ENCODE measurements around the gene ALDH3B1.
A peak's percentile ranks its signal among the peaks of the same experiment; 100 is the strongest.

Gene ALDH3B1

DNA sequence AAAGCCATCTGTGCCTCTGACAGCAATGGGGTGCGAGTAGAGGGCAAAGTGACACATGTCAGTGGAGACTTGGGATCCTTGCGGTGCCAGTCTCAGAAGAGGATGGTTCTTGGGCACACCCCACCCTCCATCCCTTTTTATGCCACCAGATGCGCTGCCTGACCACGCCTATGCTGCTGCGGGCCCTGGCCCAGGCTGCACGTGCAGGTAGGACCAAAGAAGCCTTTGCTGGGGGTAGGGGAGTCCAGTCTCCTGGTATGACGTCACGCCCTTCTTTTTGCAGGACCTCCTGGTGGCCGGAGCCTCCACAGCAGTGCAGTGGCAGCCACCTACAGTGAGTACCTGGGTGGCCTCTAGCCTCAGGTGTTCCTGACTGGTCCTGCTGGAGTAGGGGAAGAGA, 21.9 kb downstream of the ALDH3B1 start:
- DNase-seq, result no peak

DNA sequence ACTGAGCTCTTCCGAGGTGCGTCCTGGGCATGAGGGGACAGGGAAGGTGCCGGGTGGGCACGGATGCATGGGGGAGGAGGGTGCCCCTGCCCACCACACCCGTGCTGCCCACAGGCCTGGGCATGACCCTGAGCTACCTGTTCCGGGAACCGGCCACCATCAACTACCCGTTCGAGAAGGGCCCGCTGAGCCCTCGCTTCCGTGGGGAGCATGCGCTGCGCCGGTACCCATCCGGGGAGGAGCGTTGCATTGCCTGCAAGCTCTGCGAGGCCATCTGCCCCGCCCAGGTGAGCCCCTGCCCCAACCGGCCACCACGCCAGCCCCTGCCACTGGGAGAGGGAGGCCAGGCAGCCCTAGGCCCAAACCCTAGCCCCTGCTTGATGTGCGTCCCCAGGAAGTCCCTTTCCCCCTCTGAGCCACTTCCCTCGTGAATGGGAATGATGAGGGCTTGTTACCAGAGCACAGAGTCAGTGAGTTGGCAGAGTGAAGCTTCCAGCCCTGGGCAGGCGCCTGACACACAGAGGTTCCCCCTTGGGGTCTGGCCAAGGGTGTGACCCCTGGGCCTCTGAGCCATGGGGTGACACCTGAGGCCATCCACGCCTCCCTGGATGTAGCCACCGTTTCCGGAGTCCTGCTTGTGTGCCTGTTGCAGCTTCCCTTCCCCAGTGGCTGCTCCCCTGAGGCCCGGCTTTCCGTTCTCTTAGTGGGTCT, 23.0 kb downstream of the ALDH3B1 start:
- DNase-seq, result no peak

DNA sequence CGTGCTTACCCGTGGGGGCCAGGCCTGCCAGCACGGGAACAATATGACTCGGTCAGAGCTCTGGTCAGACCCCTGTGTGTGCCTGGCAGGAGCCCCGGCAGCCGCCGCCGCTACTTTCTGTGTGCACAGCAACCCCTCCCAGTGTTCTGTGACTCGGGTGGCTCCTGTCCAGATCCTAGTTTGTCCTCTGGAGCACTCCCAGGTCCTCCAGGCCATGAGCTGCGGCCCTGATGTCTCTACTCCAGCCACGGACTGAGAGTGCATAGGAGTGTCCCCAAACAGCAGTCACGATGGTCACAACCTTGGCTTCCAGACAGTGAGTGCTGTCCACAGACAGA, 23.6 kb downstream of the ALDH3B1 start:
- DNase-seq, result no peak

DNA sequence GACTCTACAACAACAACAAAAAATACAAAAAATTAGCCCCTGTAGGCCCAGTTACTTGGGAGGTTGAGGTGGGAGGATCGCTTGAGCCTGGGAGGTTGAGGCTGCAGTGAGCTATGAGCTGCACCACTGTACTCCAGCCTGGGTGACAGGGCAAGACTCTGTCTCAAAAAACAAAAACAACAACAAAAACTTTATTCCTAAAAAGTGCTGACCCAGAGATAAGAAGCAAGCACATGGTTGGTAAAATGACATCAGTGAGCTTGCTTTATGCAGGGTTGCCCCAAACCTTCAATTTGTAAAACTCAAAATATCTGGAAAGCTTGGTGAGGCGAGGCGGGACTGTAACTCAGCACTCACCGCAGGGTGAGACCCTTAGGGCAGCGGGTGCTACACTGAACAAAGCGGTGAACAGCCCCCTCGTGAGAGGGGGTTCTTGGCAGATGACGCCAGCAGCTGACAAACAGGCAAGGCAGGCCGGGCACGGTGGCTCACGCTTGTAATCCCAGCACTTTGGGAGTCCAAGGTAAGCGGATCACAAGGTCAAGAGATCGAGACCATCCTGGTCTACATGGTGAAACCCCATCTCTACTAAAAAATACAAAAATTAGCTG, 25.2 kb downstream of the ALDH3B1 start:
- DNase-seq, result no peak

DNA sequence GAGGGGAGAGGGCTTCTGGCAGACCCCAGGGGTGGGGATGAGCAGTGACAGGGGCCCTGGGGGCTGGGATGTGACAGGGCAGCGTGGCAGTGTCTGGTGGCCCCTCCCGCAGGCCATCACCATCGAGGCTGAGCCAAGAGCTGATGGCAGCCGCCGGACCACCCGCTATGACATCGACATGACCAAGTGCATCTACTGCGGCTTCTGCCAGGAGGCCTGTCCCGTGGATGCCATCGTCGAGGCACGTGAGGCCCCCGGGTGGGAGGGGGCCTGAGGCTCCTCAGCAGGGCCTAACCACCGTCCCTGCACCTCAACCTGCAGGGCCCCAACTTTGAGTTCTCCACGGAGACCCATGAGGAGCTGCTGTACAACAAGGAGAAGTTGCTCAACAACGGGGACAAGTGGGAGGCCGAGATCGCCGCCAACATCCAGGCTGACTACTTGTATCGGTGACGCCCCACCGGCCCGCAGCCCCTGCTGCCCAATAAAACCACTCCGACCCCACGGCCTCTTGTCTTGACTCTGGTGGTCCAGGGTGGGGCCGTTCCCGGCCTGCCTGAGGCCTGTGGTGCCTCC, 26.1 kb downstream of the ALDH3B1 start:
- no peak for DNase-seq

DNA sequence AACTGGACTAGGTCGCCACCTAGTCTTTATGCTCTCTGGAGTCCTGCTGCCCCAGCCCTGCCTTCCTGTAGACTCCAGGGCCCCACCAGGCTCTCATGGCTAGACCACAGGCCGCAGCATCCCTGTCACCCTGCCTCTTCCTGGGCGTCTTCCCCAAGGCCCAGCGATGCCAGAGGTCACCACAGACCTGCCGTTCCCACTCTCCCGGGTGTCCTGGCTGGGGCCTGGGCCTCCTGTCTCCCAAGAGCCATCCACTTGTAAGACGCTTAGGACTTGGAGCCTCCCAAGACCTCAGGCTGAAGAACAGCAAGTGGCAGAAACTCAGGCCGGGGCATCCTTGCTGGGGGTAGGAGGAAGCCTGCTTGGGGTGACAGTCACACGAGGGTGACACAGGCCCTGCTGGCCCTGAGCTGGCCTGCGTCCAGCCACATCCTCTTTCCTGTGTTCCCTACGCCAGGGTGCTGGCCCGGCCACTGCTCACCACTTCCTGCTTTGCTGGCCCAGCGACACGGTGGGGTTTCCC, 26.7 kb downstream of the ALDH3B1 start:
- DNase-seq, result no peak

DNA sequence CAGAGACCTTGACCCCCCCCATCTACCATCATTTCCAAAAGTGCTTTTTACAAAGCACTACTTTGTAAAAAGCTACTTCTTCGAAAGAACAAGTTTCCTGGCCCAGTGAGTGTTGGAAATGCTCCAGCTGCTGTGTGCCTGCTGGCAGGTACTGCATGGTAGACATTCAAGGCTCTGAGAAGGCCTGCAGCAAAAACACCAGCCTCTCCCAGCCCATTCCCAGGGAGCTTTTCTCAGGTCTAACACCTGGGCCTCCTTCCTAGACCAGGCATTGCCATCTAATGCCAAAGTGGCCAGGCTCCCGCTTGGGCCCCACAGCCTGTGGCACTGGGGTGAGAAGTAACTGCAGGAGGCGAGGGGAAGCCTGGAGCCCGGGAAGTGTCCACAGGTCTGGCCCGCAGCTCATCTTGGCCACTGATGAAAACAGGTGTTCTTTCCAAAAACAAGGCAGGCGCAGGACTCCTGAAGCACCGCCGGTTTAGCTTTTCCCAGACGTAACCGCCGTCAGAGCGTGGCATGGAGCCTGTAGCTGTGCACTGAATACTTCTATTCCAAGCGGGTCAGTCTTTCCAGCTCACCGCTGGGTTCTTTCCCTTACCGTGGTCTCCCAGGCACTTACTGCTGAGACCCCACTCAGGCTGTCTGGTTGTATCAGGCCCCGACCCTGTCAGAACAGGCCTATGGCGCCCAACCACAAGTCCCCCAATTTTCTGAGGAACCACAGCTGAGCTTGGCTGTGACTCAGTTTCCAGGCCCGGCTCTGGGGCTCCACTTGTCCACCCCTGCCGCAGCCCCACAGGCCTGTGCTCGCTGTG, 27.5 kb downstream of the ALDH3B1 start:
- DNase-seq, result no peak

DNA sequence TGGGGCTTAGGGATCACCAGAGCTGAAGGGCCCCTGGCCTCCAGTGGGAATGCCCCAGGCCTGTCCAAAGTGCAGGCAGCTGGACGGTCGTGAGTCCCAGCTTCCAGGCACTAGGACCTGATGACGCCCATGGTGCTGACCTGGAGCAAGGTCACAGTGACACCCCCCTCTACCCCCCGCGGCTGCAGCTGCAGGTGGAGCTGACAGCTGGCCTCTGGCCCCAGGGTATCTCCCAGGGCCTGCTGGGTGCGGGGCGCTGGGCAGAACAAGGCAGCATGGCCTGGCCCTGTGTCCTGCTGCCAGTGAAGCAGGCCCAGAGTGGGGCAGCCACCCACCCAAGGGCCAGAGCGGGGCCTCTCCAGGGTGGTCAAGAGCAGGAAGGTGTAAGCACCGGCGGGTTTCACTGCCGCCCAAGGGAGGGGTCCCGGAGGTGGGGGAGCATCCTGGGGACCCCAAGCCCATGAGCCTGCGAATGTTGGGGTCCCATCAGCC, 28.1 kb downstream of the ALDH3B1 start:
- no peak for DNase-seq

DNA sequence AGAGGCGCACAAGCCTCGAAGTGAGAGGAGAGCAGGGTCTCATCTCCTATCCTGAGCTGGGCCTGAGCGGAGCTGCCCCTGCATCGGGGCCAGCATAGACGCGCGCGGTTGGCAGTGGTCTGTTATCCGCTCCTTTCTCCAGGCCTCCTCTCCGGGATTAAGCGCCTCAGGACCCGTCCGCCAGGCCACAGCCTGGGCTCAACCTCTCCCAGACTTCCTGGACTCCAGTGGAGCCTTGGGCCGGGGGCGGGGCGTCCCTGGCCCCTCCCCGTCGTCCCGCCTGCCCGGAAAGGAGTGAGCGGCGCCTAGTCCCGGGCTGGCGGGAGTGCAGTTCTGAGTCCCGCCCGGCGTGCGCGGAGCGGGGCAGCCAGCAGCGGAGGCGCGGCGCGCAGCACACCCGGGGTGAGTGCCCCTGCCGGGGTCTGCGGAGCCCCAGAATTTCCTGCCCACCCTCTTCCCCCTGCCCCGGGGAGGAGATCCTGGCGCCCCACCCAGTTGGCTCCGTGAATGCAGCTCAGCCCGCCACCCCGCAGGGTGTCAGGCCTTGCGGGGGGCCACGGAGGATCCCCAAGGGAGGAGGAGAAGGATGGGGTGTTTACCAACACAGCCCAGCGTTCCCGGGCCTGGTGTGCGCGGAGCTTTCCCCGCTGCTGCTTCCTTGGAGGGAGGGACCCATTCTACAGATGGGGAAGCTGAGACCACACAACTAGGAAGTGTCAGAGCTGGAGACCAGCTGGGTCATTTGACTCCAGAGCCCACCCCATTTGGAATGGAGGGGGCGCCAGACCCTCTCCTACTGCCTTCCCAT, 28.8 kb downstream of the ALDH3B1 start, which contains the start of gene TCIRG1:
TCIRG1 (plus strand) TSS at position 308 of the 808 bp plus-strand sequence. CDS start 2,247 bp downstream, outside the sequence.
- peak; percentile 80 for DNase-seq

DNA sequence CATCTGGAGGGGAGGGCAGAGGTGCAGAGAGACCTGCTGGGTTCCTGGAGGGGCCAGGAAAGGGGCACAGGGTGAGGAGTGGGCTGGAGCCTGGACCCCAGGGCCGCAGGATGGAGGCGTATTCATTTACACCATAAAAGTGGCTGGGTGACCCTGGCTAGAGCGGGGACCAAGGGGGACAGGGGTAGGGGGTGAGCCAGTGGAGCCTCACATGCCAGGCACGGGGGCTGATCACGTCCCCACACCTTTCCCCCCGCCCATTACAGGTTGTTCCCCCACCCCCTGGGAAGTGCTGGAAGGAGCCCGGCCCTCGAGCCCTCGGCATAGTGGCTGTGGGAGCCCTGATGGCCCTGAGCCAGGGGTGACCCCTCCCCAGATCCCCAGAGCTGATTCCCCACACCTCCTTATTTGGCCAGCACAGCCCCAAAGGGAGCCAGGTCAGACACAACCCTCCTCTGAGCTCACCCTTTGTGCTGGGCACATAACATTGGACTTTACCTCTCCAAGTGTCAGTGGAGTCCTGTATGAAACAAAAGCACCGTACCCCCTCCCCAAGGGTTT, 29.5 kb downstream of the ALDH3B1 start:
- DNase-seq, result no peak

DNA sequence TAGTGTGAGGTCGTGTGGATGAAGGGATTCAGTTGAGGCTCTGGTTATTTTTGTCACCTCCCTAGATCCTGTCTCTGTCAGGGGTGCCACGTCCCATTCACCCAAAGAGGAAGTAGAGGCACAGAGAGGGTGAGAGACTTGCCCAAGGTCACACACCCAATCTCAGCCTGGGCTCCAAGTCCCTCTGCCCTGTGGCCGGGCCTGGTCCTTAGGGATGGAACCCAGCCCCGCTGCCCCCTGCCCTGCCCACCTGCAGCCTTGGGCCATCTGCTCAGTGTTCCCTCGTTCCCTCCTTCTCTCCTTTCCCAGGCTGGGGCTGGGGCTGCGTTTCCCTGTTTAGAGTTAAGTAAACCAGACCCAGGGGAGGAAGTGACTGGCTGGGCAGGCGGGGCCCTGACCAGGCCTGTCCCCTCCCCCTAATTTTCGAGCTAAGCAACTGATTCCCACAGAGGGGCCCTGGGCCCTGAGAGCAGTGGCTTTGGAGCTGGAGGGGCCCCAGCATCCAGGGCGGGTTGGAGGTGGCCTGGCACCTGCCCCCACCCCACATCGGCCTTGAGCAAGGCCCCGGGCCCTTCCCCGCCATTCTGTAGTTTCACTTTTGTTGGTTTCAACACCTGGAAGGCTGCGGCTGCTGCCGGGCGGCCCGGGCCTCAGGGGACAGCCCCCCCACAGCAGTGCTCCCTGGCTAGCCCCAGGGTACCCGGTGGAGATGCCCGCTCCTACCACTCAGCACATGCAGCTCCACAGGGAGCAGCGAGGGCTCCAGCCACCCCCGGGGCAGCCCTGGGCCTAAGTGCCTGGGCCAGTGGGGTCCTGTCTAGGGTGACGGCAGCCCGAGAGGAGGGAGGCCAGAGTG, 30.2 kb downstream of the ALDH3B1 start:
- peak; percentile 69 for DNase-seq

DNA sequence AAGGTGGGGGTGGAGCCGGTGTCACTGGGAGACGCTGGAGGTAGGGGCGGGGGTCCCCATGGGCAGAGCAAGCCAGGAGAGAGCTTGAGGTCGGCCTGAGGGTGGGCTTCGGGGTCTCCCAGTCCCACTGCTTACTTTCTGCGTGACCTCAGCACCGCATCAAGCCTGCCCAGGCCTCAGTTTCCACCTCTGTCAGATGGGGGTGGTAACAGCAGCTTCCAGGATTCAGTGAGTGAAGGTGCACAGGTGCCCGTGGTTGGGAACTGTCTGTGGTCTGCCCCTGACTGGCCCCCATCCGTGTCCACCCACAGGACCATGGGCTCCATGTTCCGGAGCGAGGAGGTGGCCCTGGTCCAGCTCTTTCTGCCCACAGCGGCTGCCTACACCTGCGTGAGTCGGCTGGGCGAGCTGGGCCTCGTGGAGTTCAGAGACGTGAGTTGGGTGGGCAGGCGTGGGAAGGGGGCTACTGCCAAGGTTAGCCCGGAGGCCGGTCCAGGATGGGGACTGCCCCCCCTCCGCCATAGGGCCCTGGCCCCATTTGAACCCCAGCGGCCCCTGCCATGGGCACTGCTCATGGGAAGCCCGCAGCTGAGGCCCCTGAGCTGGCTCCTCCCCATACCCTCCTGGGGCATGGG, 30.9 kb downstream of the ALDH3B1 start:
- DNase-seq, result no peak

DNA sequence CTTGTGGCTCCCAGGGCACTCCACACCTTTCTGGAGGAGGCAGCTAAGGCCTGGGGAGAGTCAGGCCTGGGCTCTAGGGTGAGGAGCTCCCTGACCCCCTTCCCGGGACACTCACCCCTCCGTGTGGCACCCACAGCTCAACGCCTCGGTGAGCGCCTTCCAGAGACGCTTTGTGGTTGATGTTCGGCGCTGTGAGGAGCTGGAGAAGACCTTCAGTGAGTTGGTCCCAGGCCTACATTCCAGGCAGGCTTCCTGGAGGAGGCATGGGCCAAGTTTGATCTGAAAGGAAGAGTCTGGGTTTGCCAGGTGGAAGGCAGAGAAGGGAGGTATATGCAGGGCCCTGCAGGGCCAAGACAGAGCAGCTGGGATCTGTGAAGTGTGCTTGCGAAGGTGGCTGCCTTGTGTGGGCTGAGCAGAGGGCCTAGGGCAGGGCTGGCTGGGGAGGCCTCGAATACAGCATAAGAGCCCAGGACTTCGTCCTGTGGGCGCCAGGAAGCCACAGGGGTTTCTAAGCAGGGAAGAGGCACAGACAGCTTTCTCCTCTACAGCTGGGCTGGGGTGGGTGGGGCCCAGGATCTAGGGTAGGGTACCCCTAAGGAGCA, 31.6 kb downstream of the ALDH3B1 start:
- no peak for DNase-seq

DNA sequence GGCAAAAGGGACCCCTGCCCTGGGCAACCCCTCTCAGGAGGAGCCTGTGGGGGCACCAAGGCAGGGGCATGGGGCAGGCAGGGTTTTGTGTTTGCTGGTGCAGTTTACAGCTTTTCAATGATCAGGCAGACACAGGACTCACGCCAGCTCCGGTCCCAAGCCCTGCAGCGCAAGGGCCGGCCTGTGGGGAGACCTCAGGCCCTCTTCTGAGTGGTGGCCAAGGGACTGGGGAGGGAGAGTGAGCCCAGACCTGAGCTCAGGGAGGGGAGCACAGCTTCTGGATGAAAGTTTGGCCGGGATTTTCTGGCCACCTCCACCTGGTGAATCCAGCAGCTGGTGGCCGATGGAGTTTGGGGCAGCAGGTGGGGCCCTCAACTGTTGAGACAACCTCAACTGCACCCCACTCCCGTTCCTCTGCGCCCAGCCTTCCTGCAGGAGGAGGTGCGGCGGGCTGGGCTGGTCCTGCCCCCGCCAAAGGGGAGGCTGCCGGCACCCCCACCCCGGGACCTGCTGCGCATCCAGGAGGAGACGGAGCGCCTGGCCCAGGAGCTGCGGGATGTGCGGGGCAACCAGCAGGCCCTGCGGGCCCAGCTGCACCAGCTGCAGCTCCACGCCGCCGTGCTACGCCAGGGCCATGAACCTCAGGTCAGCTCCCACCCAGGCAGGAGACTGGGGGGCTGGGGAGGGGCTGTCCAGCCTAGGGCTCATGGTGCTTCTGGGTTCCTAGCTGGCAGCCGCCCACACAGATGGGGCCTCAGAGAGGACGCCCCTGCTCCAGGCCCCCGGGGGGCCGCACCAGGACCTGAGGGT, 32.3 kb downstream of the ALDH3B1 start:
- no peak for DNase-seq

DNA sequence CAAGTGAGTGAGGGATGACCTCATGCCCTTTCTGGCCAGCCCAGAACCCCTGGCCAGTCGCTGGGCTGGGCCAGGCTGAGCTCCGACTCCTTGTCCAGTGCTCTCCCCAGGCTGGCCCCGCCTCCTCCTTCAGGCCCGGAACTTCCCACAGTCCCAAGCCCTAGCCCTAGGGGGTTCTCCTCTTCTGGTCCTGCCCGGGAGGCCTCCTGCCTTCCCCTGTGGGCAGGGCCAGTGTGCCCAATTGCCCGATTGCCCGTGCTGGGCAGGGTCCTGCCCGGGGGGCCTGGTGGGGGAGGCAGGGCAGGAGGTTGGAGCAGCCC, 32.9 kb downstream of the ALDH3B1 start:
- no peak for DNase-seq

DNA sequence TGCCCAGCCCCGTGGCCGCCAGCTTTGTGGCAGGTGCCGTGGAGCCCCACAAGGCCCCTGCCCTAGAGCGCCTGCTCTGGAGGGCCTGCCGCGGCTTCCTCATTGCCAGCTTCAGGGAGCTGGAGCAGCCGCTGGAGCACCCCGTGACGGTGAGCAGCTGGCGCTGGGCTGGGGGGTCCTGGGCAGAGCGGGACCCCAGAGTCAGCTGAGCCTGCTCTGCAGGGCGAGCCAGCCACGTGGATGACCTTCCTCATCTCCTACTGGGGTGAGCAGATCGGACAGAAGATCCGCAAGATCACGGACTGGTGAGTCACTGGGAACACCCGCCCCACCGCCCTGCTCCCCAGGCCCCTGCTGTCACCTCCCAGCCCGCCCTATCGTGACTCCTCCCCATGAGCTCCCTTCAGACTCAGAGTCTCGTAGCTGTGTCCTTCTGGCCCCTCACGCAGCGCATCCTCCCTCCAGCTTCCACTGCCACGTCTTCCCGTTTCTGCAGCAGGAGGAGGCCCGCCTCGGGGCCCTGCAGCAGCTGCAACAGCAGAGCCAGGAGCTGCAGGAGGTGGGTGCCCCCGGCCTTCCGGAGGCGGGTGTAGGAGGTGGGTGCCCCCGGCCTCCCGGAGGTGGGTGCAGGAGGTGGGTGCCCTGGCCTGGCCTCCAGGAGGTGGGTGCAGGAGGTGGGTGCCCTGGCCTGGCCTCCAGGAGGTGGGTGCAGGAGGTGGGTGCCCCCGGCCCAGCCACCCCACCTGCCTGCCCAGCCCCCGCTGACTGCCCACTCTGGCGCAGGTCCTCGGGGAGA, 33.4 kb downstream of the ALDH3B1 start:
- DNase-seq, result peak; percentile 60

DNA sequence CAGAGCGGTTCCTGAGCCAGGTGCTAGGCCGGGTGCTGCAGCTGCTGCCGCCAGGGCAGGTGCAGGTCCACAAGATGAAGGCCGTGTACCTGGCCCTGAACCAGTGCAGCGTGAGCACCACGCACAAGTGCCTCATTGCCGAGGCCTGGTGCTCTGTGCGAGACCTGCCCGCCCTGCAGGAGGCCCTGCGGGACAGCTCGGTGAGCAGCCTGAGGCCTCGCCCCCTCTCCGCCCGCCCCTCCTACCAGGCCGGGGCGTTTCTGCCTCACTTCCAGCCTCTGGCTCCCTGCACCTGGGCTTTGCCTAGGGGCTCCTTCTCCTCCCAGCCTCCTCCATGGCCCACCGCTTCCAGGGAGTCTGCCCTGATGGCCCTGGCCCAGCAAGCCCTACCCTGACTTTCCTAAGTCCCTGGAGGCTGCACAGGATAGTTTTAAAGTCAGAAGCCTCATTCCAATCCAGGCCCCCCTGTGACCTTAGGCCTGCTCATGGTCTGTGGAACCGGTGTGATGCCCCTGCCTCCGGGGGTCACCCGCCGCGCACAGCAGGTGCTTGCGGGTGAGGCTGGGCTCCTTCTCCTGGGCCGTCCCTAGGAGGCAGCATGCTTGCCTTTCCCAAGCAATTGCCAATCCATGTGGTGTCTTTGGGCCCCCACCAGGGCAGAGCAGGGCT, 34.2 kb downstream of the ALDH3B1 start:
- DNase-seq, result no peak
